Measurements from ENCODE around the gene CDHR1. TPM values are rescaled to one million over a fixed set of nuclear protein-coding genes. Genes with fewer than 3 reads are reported as not detected.

Gene CDHR1
- polyA plus RNA-seq, 1 donor, result 0.42 TPM

DNA sequence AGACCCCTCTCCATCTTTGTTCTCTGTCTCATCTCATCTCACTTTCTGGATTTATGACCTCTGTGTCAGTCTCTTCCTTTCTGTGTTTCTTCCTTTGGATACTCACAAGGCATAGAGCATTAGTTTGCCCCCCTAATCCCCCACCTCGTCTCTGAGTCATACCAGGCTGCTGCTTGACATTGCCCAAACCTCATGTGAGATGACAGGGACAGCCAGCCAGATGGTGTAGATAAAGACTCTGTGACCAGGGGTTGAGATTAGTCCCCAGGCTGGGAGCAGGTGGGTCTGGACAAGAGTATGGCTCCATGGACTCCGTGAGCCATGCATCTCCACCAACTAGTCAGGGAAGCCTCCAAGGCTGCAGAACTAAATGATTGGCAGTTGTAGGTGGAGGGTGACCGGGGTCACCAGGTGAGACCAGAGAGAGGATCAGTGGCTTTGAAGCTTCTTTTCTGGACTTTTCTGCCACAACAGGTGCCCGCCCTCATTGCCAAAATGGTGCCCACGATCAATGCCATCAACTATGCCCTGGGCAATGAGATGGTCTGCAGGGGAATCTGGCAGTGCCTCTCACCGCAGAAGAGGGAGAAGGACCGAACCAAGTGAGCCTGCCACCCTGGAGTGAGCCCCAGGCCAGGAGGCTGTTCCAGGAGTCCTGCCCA lies 63.8 kb downstream of the CDHR1 start:
- no peaks in the 10 kb centered on the region for H3K9me3 ChIP-seq (ENCODE audit: control insufficient read depth, low read depth, low read length)
- 100% methylated on average over 1 of the region's 7 CpGs for WGBS (ENCODE audit: insufficient coverage, low lambda C conversion rate)
- no peak overlapping the region for H3K4me3 ChIP-seq (ENCODE audit: low read length)
- peaks cover 2% of the 10 kb centered on the region for H3K27me3 ChIP-seq (ENCODE audit: control insufficient read depth, insufficient read depth, low read length)
- no peak overlapping the region for H3K27ac ChIP-seq (ENCODE audit: low read length)
- no peak for DNase-seq
- peaks cover 5% of the 10 kb centered on the region for H3K4me1 ChIP-seq (ENCODE audit: control insufficient read depth, insufficient read depth, low read length)
- no peaks in the 10 kb centered on the region for H3K36me3 ChIP-seq (ENCODE audit: control insufficient read depth, insufficient read depth, low read length)

DNA sequence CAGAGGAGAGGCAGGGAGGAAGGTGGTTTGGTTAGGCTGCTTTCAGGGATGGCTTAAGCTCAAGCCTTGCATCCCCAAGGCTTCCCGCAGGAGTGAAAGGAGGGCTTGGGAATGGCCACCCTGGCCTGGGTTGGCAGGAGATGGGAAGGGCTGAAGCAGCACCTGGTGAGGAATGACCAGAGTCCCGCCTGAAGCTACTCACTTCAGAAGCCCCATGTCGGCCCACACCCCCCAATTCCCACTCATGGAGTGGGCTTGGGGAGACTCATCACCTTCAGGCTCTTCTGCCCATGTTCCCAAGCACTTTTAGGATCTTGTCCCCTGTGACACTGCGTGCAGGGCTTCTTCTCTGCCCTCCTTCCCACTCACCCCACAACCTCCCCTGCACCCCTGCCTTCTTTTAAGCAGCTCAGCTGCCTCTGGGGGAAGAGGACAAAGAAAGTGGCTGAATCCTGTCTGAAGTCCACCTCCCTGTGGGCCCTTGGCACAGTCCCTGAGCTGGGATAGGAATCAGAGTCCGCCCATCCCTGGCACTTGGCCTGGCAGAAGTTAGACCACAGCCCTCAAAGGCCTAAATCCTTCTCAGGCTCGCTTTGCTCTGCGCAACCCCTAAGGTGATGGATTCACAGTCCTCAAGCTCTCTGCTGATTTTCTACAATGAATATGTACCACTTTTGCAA lies 67.0 kb downstream of the CDHR1 start:
- WGBS (ENCODE audit: insufficient coverage, low lambda C conversion rate), result no CpG with 5 or more reads among the region's 7 CpGs
- H3K9me3 ChIP-seq (ENCODE audit: control insufficient read depth, low read depth, low read length), result no peaks in the 10 kb centered on the region
- H3K27ac ChIP-seq (ENCODE audit: low read length), result no peak overlapping the region
- no peak overlapping the region for H3K4me3 ChIP-seq (ENCODE audit: low read length)
- peaks cover 4% of the 10 kb centered on the region for H3K27me3 ChIP-seq (ENCODE audit: control insufficient read depth, insufficient read depth, low read length)
- no peaks in the 10 kb centered on the region for H3K36me3 ChIP-seq (ENCODE audit: control insufficient read depth, insufficient read depth, low read length)
- no peak for DNase-seq
- H3K4me1 ChIP-seq (ENCODE audit: control insufficient read depth, insufficient read depth, low read length), result peaks cover 5% of the 10 kb centered on the region

DNA sequence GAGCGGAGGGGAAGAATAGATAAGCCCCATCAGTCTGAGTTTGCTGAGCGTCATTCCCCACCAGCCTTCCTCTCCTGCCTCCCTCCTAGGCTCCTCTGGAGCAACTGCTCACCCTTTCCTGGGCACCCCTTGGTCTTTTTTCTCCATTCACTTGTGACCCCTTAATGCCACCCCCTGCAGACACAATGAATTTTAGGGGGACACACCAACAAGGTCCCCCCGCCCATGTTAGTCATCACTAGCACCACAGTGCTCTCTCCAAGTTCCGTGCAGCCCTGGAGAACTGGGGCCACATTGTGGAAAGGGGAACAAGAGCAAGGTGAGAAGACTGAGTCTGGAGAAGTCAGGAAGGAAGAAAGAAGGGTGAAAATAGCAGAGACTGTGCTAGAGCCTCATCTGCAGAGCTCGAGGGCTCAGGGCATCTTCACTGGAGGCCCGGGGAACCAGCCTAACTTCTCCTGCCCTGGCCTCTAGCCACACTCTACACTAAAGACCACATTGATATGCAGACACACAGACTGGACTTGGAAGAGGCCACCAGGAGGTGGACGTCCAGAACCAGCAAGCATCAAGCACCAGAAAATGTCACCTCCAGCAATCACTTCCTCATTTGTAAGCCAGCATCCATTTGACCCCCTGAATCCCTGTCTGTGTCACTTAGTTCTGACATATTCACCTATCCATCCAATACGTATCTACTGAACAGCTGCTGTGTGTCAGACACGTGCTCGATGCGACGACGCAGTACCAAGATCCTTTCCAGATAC lies 68.0 kb downstream of the CDHR1 start:
- H3K27me3 ChIP-seq (ENCODE audit: control insufficient read depth, insufficient read depth, low read length), result peaks cover 4% of the 10 kb centered on the region
- H3K4me3 ChIP-seq (ENCODE audit: low read length), result no peak overlapping the region
- no peaks in the 10 kb centered on the region for H3K4me1 ChIP-seq (ENCODE audit: control insufficient read depth, insufficient read depth, low read length)
- no peaks in the 10 kb centered on the region for H3K9me3 ChIP-seq (ENCODE audit: control insufficient read depth, low read depth, low read length)
- H3K27ac ChIP-seq (ENCODE audit: low read length), result no peak overlapping the region
- no peak for DNase-seq
- WGBS (ENCODE audit: insufficient coverage, low lambda C conversion rate), result no CpG with 5 or more reads among the region's 13 CpGs
- H3K36me3 ChIP-seq (ENCODE audit: control insufficient read depth, insufficient read depth, low read length), result no peaks in the 10 kb centered on the region

DNA sequence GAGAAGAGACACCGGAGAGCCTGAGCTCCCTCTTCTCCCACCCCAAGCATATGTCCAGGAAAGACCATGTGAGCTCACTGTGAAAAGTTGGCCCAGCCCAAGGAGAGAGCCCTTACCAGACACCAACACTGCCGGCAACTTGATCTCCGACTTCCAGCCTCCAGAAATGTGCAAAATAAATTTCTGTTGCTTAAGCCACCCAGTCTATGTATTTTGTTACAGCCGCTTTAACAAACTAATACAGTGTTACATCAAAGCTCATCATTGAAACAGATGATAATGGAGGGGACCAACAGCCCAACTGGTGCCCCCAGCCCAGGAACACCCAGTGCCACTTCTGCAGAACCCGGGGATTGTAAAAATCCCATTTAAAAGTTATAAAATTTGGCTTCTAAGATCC lies 69.4 kb downstream of the CDHR1 start:
- no CpG with 5 or more reads among the region's 5 CpGs for WGBS (ENCODE audit: insufficient coverage, low lambda C conversion rate)
- Histone ChIP-seq H3K27ac (ENCODE audit: low read length) (no peak overlapping the region), H3K9me3 (ENCODE audit: control insufficient read depth, low read depth, low read length) (no peaks in the 10 kb centered on the region), H3K36me3 (ENCODE audit: control insufficient read depth, insufficient read depth, low read length) (no peaks in the 10 kb centered on the region), H3K4me1 (ENCODE audit: control insufficient read depth, insufficient read depth, low read length) (no peaks in the 10 kb centered on the region), H3K27me3 (ENCODE audit: control insufficient read depth, insufficient read depth, low read length) (peaks cover 4% of the 10 kb centered on the region), H3K4me3 (ENCODE audit: low read length) (no peak overlapping the region)
- DNase-seq, result no peak

DNA sequence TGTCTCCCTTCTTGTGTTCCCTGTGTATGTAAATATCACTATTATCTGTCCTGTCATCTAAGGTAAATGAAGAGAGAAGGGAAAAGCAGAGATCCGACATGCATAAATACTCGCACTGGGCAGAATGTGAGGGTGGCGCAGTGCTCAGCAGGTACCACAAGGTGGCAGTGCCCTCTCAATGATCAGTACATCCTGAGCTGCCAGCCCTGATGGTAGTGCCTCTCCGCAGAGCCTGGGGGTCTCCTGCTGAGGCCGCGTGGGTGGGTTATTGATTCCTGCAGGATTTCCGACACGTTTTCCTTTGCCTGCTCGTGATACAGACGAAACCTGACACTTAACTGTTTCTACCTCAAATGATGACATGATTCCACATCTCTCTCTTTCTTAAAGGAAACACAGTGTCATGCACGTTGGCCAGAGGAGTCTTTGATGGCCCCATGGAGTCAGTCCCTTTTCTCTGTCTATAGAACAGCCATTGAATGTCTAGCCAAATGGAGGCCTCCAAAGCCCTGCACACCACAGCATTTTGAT lies 70.3 kb downstream of the CDHR1 start:
- peak; percentile 26 to 32 for DNase-seq
- no peaks in the 10 kb centered on the region for H3K4me1 ChIP-seq (ENCODE audit: control insufficient read depth, insufficient read depth, low read length)
- no CpG with 5 or more reads among the region's 11 CpGs for WGBS (ENCODE audit: insufficient coverage, low lambda C conversion rate)
- H3K27me3 ChIP-seq (ENCODE audit: control insufficient read depth, insufficient read depth, low read length), result peaks cover 4% of the 10 kb centered on the region
- no peaks in the 10 kb centered on the region for H3K9me3 ChIP-seq (ENCODE audit: control insufficient read depth, low read depth, low read length)
- H3K36me3 ChIP-seq (ENCODE audit: control insufficient read depth, insufficient read depth, low read length), result no peaks in the 10 kb centered on the region
- H3K27ac ChIP-seq (ENCODE audit: low read length), result no peak overlapping the region
- H3K4me3 ChIP-seq (ENCODE audit: low read length), result no peak overlapping the region

DNA sequence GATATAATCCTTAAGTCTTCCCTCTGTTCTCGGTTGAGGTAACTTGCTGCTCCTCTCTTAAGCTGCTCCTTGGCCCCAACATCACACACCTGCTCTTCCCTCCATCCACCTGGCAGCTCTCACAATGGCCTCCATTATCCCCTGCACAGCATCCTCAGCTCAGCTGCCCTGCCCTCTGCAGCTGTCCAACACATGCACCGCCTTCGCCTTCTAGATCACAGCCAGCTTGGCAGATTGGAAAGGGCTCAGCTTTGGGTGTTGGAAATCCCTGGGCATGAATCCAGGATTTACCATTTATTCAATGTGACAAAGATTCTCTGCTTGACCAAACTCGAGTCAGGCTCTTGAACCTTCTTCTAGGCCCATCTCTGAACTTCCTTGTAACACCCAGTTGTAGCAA lies 71.1 kb downstream of the CDHR1 start:
- DNase-seq, result peak in 1 of 2 donors; percentile 18
- H3K27ac ChIP-seq (ENCODE audit: low read length), result no peak overlapping the region
- no CpG with 5 or more reads among the region's 4 CpGs for WGBS (ENCODE audit: insufficient coverage, low lambda C conversion rate)

DNA sequence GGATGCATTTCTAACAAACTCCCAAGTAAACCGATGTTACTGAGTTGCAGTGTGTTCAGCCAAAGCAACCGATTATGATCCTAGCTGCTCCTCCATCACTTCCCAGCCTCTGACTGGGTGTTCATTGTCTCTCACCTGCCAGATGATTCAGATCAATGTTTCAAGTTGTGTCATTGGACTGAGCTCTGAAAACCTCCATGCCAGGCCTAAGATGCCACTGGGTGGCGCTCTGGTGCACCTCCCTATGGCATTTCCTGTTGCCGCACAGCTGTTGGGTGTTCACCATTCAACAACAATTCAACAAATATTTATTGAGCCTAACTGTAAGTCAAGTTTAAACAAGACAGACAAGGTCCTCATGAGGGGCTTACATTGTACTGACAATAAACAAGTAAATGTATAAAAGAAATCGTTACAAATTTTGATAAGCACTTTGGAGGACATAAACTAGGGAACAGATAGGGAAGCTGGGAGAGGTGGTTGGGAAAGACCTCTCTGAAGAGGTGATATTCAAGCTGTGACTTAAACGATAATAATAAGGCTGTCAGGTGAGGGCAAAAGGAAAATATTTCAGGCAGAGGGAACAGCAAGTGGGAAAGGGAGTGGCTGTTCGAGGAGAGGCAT lies 73.3 kb downstream of the CDHR1 start:
- Histone ChIP-seq H3K36me3 (ENCODE audit: control insufficient read depth, insufficient read depth, low read length) (no peaks in the 10 kb centered on the region), H3K9me3 (ENCODE audit: control insufficient read depth, low read depth, low read length) (no peaks in the 10 kb centered on the region), H3K27me3 (ENCODE audit: control insufficient read depth, insufficient read depth, low read length) (peaks cover 4% of the 10 kb centered on the region), H3K27ac (ENCODE audit: low read length) (no peak overlapping the region), H3K4me3 (ENCODE audit: low read length) (no peak overlapping the region), H3K4me1 (ENCODE audit: control insufficient read depth, insufficient read depth, low read length) (no peaks in the 10 kb centered on the region)
- WGBS (ENCODE audit: insufficient coverage, low lambda C conversion rate), result 53% methylated on average over 2 of the region's 7 CpGs
- DNase-seq, result peak in 1 of 2 donors; percentile 13

More for the DNA sequence above, 71.1 kb downstream of the CDHR1 start:
- H3K4me1 ChIP-seq (ENCODE audit: control insufficient read depth, insufficient read depth, low read length), result no peaks in the 10 kb centered on the region
- H3K4me3 ChIP-seq (ENCODE audit: low read length), result no peak overlapping the region
- H3K27me3 ChIP-seq (ENCODE audit: control insufficient read depth, insufficient read depth, low read length), result peaks cover 4% of the 10 kb centered on the region
- H3K9me3 ChIP-seq (ENCODE audit: control insufficient read depth, low read depth, low read length), result no peaks in the 10 kb centered on the region
- H3K36me3 ChIP-seq (ENCODE audit: control insufficient read depth, insufficient read depth, low read length), result no peaks in the 10 kb centered on the region

DNA sequence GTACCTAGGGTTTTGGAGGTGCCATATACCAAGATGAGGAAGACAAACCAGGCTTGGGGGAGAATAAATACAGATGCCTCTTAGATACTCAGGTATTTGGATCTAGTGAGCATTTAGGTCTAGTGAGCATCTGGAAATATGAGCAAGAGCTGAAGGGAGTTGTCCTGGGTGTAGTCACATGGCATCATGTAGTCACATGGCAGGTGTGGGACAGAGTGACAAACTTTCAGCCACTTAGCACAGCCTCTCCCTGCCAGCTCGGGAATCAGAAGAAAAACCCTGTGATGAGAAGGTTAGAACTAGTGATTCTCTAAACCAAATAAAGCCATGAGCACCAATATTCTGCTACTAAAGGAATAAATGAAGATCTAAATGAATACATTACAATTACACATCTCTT lies 74.8 kb downstream of the CDHR1 start:
- Histone ChIP-seq H3K27me3 (ENCODE audit: control insufficient read depth, insufficient read depth, low read length) (peaks cover 2% of the 10 kb centered on the region), H3K4me3 (ENCODE audit: low read length) (no peak overlapping the region), H3K9me3 (ENCODE audit: control insufficient read depth, low read depth, low read length) (no peaks in the 10 kb centered on the region), H3K36me3 (ENCODE audit: control insufficient read depth, insufficient read depth, low read length) (no peaks in the 10 kb centered on the region), H3K27ac (ENCODE audit: low read length) (no peak overlapping the region), H3K4me1 (ENCODE audit: control insufficient read depth, insufficient read depth, low read length) (no peaks in the 10 kb centered on the region)
- WGBS (ENCODE audit: insufficient coverage, low lambda C conversion rate), result no CpG with 5 or more reads among the region's 1 CpG
- DNase-seq, result no peak

Measured in large intestine (tissue), 3 donors.